GM19099 (cell line): Measurements from ENCODE around the gene ACER3.

Experiments
- POLR2A ChIP-seq: IDR thresholded peaks from 3 replicates; pipeline ENCODE4 v1.6.1; 2011; ENCODE audit warnings: low read depth; ENCODE audit not compliant: insufficient read length; ENCODE audit errors: extremely low read depth

Gene ACER3

DNA sequence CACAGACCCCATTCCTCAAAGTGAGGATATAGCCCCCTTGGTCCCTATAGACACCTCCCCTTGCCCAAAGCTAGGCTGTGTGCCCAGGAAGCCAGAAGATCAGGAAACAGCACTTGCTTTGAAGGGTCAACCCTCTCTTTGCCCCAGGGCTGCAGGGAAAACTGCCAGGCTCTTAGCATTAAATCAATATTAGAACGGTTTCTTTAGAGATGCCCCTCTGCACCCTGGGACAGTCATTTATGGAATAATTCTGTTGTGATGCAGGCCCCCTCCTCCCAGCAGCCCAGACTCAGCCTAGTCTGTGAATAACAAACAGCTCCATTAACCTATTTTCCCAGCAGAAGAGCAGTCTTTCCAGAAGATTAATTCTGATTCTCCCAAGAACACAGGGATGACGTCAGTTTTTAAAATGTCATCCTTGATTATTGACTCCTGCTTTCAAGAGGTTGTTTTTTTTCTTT is 194.4 kb downstream of the ACER3 start:
- no peak for TF ChIP-seq POLR2A

DNA sequence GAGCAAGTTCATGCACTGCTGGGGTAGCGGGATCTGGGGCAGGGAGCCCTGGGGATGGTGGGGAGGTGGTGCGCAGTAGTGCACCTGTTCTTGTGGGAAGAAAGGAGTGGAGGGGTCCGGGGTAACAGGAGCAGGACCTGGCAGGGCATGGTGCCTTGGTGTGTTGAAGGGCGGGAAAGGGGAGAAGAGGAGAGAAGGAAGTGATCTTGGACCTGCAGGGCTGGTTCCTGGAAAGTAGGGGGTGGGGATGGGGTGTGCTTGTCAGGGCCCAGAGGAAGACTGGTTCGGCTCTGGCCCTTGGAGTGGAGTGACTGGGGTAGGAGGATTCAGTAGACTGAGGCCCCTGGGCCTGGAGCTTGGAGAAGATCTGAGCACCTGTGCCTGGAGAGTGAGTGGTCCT is 195.2 kb downstream of the ACER3 start:
- TF ChIP-seq POLR2A = no peak

DNA sequence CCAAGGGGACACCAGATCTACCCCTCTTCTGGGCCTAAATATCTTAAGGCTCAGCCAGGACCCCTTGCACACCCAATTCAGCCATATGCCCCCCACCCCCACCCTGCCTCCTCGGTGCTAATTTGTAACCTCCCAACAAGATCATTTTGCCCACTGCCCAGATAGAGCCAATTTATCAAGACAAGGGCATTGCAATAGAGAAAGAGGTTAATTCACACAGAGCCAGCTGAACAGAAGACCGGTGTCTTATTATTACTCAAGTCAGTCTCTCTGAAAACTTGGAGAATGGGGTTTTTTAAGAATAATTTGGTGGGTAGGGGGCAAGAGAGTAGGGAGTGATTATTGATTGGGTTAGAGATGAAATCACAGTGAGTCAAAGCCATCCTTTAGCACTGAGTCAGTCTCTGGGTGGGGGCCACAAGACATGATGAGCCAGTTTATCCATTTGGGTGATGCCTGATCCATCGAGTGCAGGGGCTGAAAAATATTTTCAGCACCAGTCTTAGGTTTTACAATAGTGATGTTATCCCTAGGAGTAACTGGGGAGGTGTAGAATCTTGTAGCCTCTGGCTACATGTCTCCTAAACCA is 196.2 kb downstream of the ACER3 start:
- TF ChIP-seq POLR2A = no peak

DNA sequence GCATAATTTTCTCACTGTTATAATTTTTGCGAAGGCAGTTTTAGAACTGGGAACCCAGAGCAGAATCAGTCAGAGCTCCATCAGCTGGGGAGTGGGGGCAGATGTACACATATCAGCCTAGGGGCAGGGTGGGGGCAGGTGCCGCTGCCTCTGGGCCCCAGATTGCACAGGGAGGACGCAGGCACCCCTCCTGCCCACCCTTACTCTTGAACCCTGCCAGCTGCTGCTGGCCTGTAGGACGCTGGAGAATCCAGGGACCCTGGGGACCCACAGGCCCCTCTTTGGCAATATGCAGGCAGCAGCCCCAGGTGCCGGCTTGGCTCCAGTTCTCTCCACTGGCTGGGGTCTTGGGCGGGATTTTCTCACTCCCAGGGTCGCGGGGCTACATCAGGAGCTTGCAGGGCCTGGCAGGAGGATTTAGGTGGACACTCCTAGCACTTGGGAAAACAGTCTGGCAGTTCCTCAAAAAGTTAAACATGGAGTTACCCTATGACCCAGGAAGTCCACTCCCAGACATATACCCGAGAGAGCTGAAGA is 197.3 kb downstream of the ACER3 start:
- TF ChIP-seq POLR2A = no peak

DNA sequence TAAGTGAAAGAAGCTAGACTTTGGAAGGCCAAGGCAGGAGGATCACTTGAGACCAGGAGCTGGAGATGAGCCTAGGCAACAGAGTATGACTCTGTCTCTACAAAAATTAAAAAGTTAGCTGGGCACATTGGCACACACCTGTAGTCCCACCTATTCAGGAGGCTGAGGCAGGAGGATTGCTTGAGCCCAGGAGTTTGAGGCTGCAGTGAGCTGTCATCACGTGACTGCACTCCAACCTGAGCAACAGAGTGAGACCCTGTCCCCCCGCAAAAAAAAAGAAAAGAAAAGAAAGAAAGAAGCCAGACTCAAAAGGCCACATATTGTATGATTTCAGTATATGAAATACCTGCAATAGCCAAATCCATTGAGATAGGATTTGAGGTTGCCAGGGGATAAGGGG is 198.2 kb downstream of the ACER3 start:
- no peak for TF ChIP-seq POLR2A

DNA sequence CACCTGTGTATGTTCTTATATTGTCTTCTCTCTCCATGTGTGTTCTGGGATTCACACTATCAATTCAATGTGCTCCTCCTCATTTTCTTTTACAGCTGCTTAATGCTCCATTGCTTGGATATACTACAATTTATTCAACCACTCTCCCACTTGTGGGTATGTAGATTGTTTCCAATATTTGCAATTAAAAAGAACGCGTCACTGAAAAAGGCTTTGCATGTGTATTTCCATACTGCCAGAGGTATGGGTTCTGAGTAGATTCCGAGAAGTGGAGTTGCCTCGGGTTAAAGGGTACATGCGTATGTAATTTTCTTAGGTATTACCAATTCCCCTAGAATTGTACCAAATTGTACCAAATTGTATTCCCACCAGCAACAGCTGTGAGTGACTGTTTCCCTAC is 199.1 kb downstream of the ACER3 start:
- no peak for TF ChIP-seq POLR2A

- TF ChIP-seq POLR2A = no peak
Measured at GRCh38 chr11:77060234-77060633, 199.5 kb downstream of the ACER3 start.

DNA sequence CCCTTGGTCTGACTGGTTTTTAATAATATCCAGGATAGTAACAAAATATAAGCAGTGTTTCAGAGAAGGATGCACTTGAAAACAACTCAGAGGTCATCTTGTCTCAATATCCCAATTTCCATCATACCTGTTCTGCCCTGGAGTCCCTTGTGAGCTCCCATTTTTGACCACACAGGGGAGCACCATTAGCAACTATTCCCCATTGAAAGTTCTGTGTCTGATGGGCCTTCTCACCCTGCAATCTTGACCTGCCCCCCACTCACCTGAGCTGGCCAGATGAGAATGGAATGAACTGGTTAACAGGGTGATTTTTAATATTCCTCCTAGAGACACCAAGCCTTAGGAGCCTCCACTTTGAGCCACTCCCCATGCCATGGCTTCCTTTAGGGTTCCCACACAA is 202.2 kb downstream of the ACER3 start:
- TF ChIP-seq POLR2A = no peak

- no peak for TF ChIP-seq POLR2A
Measured at GRCh38 chr11:77063407-77063806, 202.7 kb downstream of the ACER3 start.

DNA sequence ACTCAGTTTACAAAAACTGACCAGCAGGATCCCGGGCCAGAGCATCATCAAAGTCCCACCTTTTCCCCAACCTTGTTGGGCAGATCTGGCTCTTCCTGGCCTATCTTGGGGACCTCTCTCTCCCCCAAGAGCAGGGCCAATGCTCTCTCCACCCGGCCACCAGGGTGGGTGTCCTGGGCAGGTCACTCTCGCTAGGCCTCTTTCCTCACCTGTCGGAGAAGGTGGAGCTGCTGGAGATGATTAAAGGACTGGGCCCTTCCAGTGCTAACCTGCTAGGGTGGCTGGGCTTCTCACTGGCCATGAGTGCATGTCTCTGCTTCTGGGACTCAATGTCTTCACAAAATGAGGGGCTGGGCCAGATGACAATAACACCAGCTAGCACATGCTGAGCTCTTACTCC is 203.1 kb downstream of the ACER3 start:
- no peak for TF ChIP-seq POLR2A

- TF ChIP-seq POLR2A = no peak
Measured at GRCh38 chr11:77064648-77065217, 204.0 kb downstream of the ACER3 start.

GRCh38 chr11:77065878-77066228 is 205.1 kb downstream of the ACER3 start:
- TF ChIP-seq POLR2A = no peak

- peak; percentile 33 for TF ChIP-seq POLR2A
Measured at GRCh38 chr11:77066229-77067042, 205.7 kb downstream of the ACER3 start, which contains the start of gene CAPN5. Gene CAPN5 (plus strand): TSS chr11:77066971. CDS start chr11:77084887, 17,916 bp downstream.

DNA sequence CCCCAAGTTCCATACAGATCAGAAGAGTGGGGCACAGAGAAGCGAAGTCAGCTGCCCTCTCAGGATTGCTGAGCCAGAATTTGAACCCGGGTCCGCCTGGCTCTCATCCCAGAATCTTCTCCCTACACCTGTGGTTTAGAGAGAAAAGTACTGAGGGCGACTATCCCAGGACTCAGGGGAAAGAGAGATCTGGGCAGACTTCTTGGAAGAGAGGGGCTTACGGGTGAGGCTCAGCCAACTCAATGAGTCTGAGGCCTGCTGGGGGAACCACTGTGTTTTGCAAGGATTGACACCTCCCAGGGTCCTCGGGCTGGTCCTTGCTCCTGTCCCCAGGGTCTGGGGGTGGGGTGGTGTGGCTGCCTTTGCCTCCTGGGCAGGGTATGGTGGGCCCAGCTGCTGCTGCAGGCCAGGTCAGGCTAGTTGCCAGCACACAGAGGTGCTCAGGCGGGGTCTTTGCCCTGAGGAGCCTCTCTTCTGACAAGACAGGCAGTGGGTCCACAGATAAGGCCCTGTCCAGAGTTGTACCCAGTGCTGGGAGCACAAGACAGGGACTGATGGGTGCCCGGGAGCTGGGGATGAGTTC is 207.2 kb downstream of the ACER3 start:
- no peak for TF ChIP-seq POLR2A

DNA sequence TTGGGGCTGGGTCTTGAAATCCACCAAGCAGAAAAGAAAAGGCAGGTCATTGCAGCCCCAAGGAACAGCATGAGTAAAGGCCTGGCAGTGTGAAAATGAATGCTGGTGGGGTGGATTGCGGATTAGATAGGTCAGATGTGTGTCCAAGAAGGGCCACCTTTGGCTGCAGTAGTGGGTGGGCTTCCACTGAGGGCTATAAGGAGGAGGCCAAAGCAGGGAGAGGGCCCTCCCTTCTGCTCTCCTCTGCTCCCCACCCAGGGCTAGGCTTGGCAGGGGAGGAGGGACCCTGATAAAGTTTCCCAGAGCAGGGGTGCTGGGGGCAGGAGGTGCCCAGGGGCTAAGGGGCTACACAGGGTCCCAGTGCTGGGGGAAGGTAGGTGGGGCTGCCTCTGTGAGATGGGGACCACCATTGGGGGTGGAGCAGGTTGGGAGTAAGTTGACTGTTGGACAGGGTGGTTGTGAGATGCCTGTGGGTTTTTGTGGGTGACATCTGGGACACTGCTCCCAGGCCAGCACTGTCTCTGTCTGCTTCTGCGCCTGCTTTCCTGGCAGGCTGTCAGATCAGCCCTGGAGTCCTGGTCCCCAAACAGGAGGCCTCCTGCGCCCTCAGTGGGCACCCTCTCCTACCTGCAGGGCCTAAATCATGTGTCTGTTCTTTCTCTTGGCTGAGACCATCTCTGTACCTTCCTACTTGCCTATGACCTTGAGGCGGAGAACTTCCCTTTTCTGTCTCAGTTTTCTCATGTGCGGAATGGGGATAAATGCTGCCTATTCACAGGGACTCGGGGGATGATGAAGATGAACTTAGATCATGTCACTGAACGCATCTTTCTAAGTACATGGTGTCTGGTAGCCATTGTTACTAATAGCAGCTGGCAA is 208.0 kb downstream of the ACER3 start:
- TF ChIP-seq POLR2A = no peak

DNA sequence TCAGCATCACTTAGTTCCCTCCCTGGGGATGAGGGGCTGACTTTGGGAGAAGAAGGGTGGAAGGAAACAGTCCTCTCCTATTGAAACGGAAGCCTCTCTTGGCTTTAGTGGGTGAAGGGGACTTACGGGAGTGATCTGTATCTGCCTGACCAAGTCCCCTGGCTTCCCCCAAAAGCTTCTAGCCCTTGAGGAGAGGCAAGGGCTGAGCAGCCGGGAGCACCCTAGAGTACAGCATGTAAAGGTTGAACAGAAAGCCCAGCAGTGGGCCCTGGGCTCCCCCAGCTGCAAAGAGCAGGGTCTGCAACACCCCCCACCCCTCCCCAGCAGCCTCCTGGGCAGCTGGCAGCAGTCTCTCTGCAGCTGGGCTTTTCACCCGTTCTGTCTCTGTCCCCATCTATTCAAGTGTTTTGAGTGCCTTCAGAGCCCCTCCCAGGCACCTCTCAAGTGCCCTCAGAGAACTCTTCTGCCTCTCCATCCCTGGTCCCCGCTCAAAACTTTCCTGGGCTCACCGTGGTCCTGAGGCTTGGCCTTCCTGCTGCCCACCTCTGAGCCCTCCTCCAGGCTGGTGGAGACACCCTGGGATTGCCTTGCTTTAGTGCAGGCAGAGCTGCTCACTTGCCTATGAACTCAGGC is 208.7 kb downstream of the ACER3 start:
- TF ChIP-seq POLR2A = no peak
